Activated CD4-positive, alpha-beta T cell treated with anti-CD3 and anti-CD28 coated beads for 36 hours (primary cell): ENCODE data around the gene TGFBR3. TPM values are rescaled to one million over a fixed set of nuclear protein-coding genes. Genes with fewer than 3 reads are reported as not detected.
"Not testable (repeated sequence)": the region's sequence is repeated elsewhere in the genome, so short reads cannot be mapped to it uniquely, and the experiment has no call there.

ENCODE experiments used
- ATAC-seq: fragments of 200-7000 bp; cut with Tn5 transposase; one replicate; pipeline ENCODE4 v1.10.0; 2021; ENCODE audit warnings: mild to moderate bottlenecking, moderate library complexity
- CTCF ChIA-PET: fragments of 350-600 bp; sonication (Branson Sonifier 250); formaldehyde crosslinking; loops from one replicate; lab custom pipeline; 2021; ENCODE audit warnings: antibody characterized with exemption; lab: Charles Lee
- POLR2A ChIA-PET: fragments of 350-600 bp; sonication (Branson Sonifier 250); formaldehyde crosslinking; loops from one replicate; lab custom pipeline; 2021; ENCODE audit warnings: antibody characterized with exemption, inconsistent platforms; lab: Charles Lee
- DNase-seq: peaks from one replicate; pipeline ENCODE4 v3.0.0-alpha.2; 2020
- H3K27ac Mint-ChIP-seq: one replicate; pipeline ENCODE4 v1.8.0; 2021; ENCODE audit warnings: mixed read lengths
- H3K27me3 Mint-ChIP-seq: one replicate; pipeline ENCODE4 v1.8.0; 2021; ENCODE audit warnings: mixed read lengths
- H3K36me3 Mint-ChIP-seq: one replicate; pipeline ENCODE4 v1.8.0; 2021; ENCODE audit warnings: low read depth, mixed read lengths
- H3K4me1 Mint-ChIP-seq: one replicate; pipeline ENCODE4 v1.8.0; 2021; ENCODE audit warnings: mixed read lengths
- H3K4me3 Mint-ChIP-seq: one replicate; pipeline ENCODE4 v1.8.0; 2021; ENCODE audit warnings: mild to moderate bottlenecking, moderate library complexity, mixed read lengths
- H3K9me3 Mint-ChIP-seq: one replicate; pipeline ENCODE4 v1.8.0; 2021; ENCODE audit warnings: low read depth, mixed read lengths
- intact Hi-C, 2 experiments: fragments of 100-400 bp; cut with DNase I in 1 of 2; cut with micrococcal nuclease in 1 of 2; formaldehyde crosslinking; loops; one replicate each; pipeline versions ENCODE4 v1.14.2 to v1.15.1; 2022 to 2024; cut with DNase I, micrococcal nuclease
- total RNA-seq, 2 experiments: library from RNA; stranded (reverse); gene quantifications; one replicate each; pipeline ENCODE4 v1.2.3, GENCODE V29; 2021

The TGFBR3 gene
- total RNA-seq, 2 experiments from 2014 or later: 4.2 to 4.5 TPM

- peaks cover 2% of the 10 kb centered on the region for H3K4me1 Mint-ChIP-seq
- H3K9me3 Mint-ChIP-seq: no peaks in the 10 kb centered on the region
- no peak overlapping the region for H3K27ac Mint-ChIP-seq
- H3K27me3 Mint-ChIP-seq: no peaks in the 10 kb centered on the region
- DNase-seq (no peak), ATAC-seq (no peak)
- CTCF ChIA-PET: interaction anchor here (1.1 kb wide), 1 partner anchor 14 kb away, joined by 3 read pairs; no protein-coding TSS in a partner anchor
- intact Hi-C loops: no loop called here
- H3K36me3 Mint-ChIP-seq: peaks cover 3% of the 10 kb centered on the region
- POLR2A ChIA-PET: no interaction called here
- H3K4me3 Mint-ChIP-seq: no peak overlapping the region
Measured at GRCh38 chr1:91850708-91851107, 35.2 kb downstream of the TGFBR3 start.

- Mint-ChIP-seq H3K4me1 (peaks cover 2% of the 10 kb centered on the region), H3K27ac (no peak overlapping the region), H3K27me3 (no peaks in the 10 kb centered on the region), H3K36me3 (no peaks in the 10 kb centered on the region), H3K9me3 (no peaks in the 10 kb centered on the region), H3K4me3 (no peak overlapping the region)
- no peak for ATAC-seq
- ChIA-PET POLR2A (no interaction called here), CTCF (interaction anchor here (1.0 to 1.5 kb wide), 2 partner anchors 10 to 13 kb away, joined by 3 to 7 read pairs; no protein-coding TSS in a partner anchor)
- no peak for DNase-seq
- intact Hi-C loops: no loop called here
Measured at GRCh38 chr1:91847851-91848250, 38.1 kb downstream of the TGFBR3 start.

GRCh38 chr1:91846639-91847013 is 39.3 kb downstream of the TGFBR3 start:
- POLR2A ChIA-PET: no interaction called here
- Mint-ChIP-seq H3K27me3 (no peaks in the 10 kb centered on the region), H3K4me3 (no peak overlapping the region), H3K36me3 (no peaks in the 10 kb centered on the region), H3K4me1 (peaks cover 10% of the 10 kb centered on the region), H3K27ac (no peak overlapping the region), H3K9me3 (no peaks in the 10 kb centered on the region)
- DNase-seq (no peak), ATAC-seq (no peak)
- CTCF ChIA-PET: interaction anchor here (0.8 to 2.2 kb wide), 4 partner anchors 8 to 344 kb away, joined by 3 to 7 read pairs (median 4); no protein-coding TSS in a partner anchor
- intact Hi-C loops: no loop called here

- ChIA-PET POLR2A (no interaction called here), CTCF (interaction anchor here (0.8 to 2.2 kb wide), 3 partner anchors 9 to 344 kb away, joined by 3 to 5 read pairs (median 3); no protein-coding TSS in a partner anchor)
- no peaks in the 10 kb centered on the region for H3K27me3 Mint-ChIP-seq
- DNase-seq: no peak
- no peaks in the 10 kb centered on the region for H3K9me3 Mint-ChIP-seq
- ATAC-seq: no peak
- H3K4me3 Mint-ChIP-seq: no peak overlapping the region
- peaks cover 9% of the 10 kb centered on the region for H3K4me1 Mint-ChIP-seq
- no peak overlapping the region for H3K27ac Mint-ChIP-seq
- no peaks in the 10 kb centered on the region for H3K36me3 Mint-ChIP-seq
- intact Hi-C loops: no loop called here
Measured at GRCh38 chr1:91846007-91846638, 39.8 kb downstream of the TGFBR3 start.

GRCh38 chr1:91844862-91845528 is 41.0 kb downstream of the TGFBR3 start:
- no peaks in the 10 kb centered on the region for H3K27me3 Mint-ChIP-seq
- no peak overlapping the region for H3K4me3 Mint-ChIP-seq
- intact Hi-C loops: no loop called here
- peaks cover 8% of the 10 kb centered on the region for H3K4me1 Mint-ChIP-seq
- H3K36me3 Mint-ChIP-seq: no peaks in the 10 kb centered on the region
- ATAC-seq (no peak), DNase-seq (no peak)
- POLR2A ChIA-PET: no interaction called here
- CTCF ChIA-PET: interaction anchor here (1.2 kb wide), 1 partner anchor 343 kb away, joined by 3 read pairs; no protein-coding TSS in a partner anchor
- no peaks in the 10 kb centered on the region for H3K9me3 Mint-ChIP-seq
- H3K27ac Mint-ChIP-seq: no peak overlapping the region

GRCh38 chr1:91843843-91844242 is 42.1 kb downstream of the TGFBR3 start:
- ATAC-seq (no peak), DNase-seq (no peak)
- POLR2A ChIA-PET: no interaction called here
- Mint-ChIP-seq H3K9me3 (no peaks in the 10 kb centered on the region), H3K4me3 (no peak overlapping the region), H3K36me3 (no peaks in the 10 kb centered on the region), H3K27me3 (no peaks in the 10 kb centered on the region), H3K4me1 (peaks cover 8% of the 10 kb centered on the region), H3K27ac (no peak overlapping the region)
- intact Hi-C loops: no loop called here
- CTCF ChIA-PET: no interaction called here

GRCh38 chr1:91842563-91842962 is 43.4 kb downstream of the TGFBR3 start:
- ChIA-PET POLR2A (no interaction called here), CTCF (interaction anchor here (0.6 to 0.7 kb wide), 2 partner anchors 64 to 278 kb away, joined by 3 to 4 read pairs; no protein-coding TSS in a partner anchor)
- Mint-ChIP-seq H3K9me3 (no peaks in the 10 kb centered on the region), H3K4me1 (peaks cover 8% of the 10 kb centered on the region), H3K36me3 (no peaks in the 10 kb centered on the region), H3K27ac (no peak overlapping the region), H3K4me3 (no peak overlapping the region), H3K27me3 (no peaks in the 10 kb centered on the region)
- intact Hi-C loops: no loop called here
- ATAC-seq: no peak
- DNase-seq: no peak

GRCh38 chr1:91842056-91842455 is 43.9 kb downstream of the TGFBR3 start:
- H3K4me1 Mint-ChIP-seq: peaks cover 8% of the 10 kb centered on the region
- H3K36me3 Mint-ChIP-seq: no peaks in the 10 kb centered on the region
- CTCF ChIA-PET: interaction anchor here (0.6 to 0.7 kb wide), 4 partner anchors 64 to 278 kb away, joined by 3 to 4 read pairs (median 3); no protein-coding TSS in a partner anchor
- POLR2A ChIA-PET: no interaction called here
- H3K27ac Mint-ChIP-seq: no peak overlapping the region
- no peaks in the 10 kb centered on the region for H3K9me3 Mint-ChIP-seq
- intact Hi-C loops: no loop called here
- H3K4me3 Mint-ChIP-seq: no peak overlapping the region
- no peak for DNase-seq
- no peaks in the 10 kb centered on the region for H3K27me3 Mint-ChIP-seq
- no peak for ATAC-seq

- not testable (repeated sequence) for ATAC-seq, H3K4me3 Mint-ChIP-seq, H3K4me1 Mint-ChIP-seq
Measured at GRCh38 chr1:91840276-91840675, 45.7 kb downstream of the TGFBR3 start.

GRCh38 chr1:91836331-91837040 is 49.5 kb downstream of the TGFBR3 start:
- ChIA-PET CTCF (interaction anchor here (1.5 kb wide), 1 partner anchor 15 kb away, joined by 3 read pairs; no protein-coding TSS in a partner anchor), POLR2A (no interaction called here)
- ATAC-seq (no peak), DNase-seq (no peak)
- intact Hi-C loops: no loop called here
- no peaks in the 10 kb centered on the region for H3K4me1 Mint-ChIP-seq
- no peak overlapping the region for H3K27ac Mint-ChIP-seq
- no peaks in the 10 kb centered on the region for H3K36me3 Mint-ChIP-seq
- no peaks in the 10 kb centered on the region for H3K27me3 Mint-ChIP-seq
- no peak overlapping the region for H3K4me3 Mint-ChIP-seq
- no peaks in the 10 kb centered on the region for H3K9me3 Mint-ChIP-seq

More at GRCh38 chr1:91840276-91840675, 45.7 kb downstream of the TGFBR3 start:
- H3K9me3 Mint-ChIP-seq, intact Hi-C loops, H3K27me3 Mint-ChIP-seq, POLR2A ChIA-PET, H3K36me3 Mint-ChIP-seq, H3K27ac Mint-ChIP-seq, CTCF ChIA-PET, DNase-seq: not testable (repeated sequence)

- Mint-ChIP-seq H3K4me1 (peaks cover 8% of the 10 kb centered on the region), H3K27ac (no peak overlapping the region), H3K36me3 (no peaks in the 10 kb centered on the region), H3K27me3 (no peaks in the 10 kb centered on the region), H3K4me3 (no peak overlapping the region), H3K9me3 (no peaks in the 10 kb centered on the region)
- ChIA-PET POLR2A (no interaction called here), CTCF (interaction anchor here (1.0 kb wide), 1 partner anchor 13 kb away, joined by 3 read pairs; no protein-coding TSS in a partner anchor)
- ATAC-seq (no peak), DNase-seq (no peak)
- intact Hi-C loops: no loop called here
Measured at GRCh38 chr1:91835087-91835521, 50.8 kb downstream of the TGFBR3 start.
